SK-N-SH treated with all-trans-retinoic acid at 6 μM for 48 hours (cell line): Measurements from ENCODE around the gene DCDC1.

ENCODE experiments used
- ESRRG ChIP-seq: fragments of 250-450 bp; sonication (Bioruptor Pico); IDR thresholded peaks from 2 replicates; pipeline ENCODE4 v1.6.1; 2021; ENCODE audit warnings: mild to moderate bottlenecking
- OSR1 ChIP-seq: fragments of 250-450 bp; sonication (Bioruptor Pico); IDR thresholded peaks from 2 replicates; pipeline ENCODE4 v1.8.0; 2022; ENCODE audit warnings: moderate library complexity, mild to moderate bottlenecking, inconsistent platforms
- PATZ1 ChIP-seq: fragments of 250-450 bp; sonication (Bioruptor Pico); IDR thresholded peaks from 2 replicates; pipeline ENCODE4 v1.8.0; 2020; ENCODE audit warnings: mild to moderate bottlenecking, moderate library complexity, borderline replicate concordance
- POU6F1 ChIP-seq: fragments of 250-450 bp; sonication (Bioruptor Pico); IDR thresholded peaks from 2 replicates; pipeline ENCODE4 v1.8.0; 2021; ENCODE audit warnings: low read depth, mild to moderate bottlenecking, moderate library complexity, borderline replicate concordance
- PPARA ChIP-seq: fragments of 250-450 bp; sonication (Bioruptor Pico); IDR thresholded peaks from 2 replicates; pipeline ENCODE4 v1.5.0; 2020; ENCODE audit warnings: mild to moderate bottlenecking, borderline replicate concordance
- RARB ChIP-seq: fragments of 250-450 bp; sonication (Bioruptor Pico); IDR thresholded peaks from 2 replicates; pipeline ENCODE4 v1.8.0; 2021; ENCODE audit warnings: mild to moderate bottlenecking, moderate library complexity
- TOX ChIP-seq: fragments of 250-450 bp; sonication (Bioruptor Pico); IDR thresholded peaks from 2 replicates; pipeline ENCODE4 v1.8.0; 2021; ENCODE audit warnings: mild to moderate bottlenecking, moderate library complexity, borderline replicate concordance
- ZFP30 ChIP-seq: fragments of 450-650 bp; formaldehyde crosslinking; IDR thresholded peaks from 2 replicates; pipeline ENCODE4 v1.5.0; 2022; ENCODE audit warnings: mild to moderate bottlenecking, moderate library complexity

- no peak for TF ChIP-seq PATZ1
- TF ChIP-seq POU6F1 (CRISPR knock-in tag) = no peak
- no peak for TF ChIP-seq OSR1 (CRISPR knock-in tag)
- TF ChIP-seq PPARA (CRISPR knock-in tag) = no peak
- TF ChIP-seq ESRRG = no peak
- no peak for TF ChIP-seq RARB (CRISPR knock-in tag)
- TF ChIP-seq TOX (CRISPR knock-in tag) = no peak
- no peak for TF ChIP-seq ZFP30 (CRISPR knock-in tag)
Measured at GRCh38 chr11:30919389-30920152, 450.0 kb downstream of the DCDC1 start.
